Activated naive CD8-positive, alpha-beta T cell (primary cell): ENCODE results near the gene CCL17.
"Not testable (repeated sequence)": the region's sequence is repeated elsewhere in the genome, so short reads cannot be mapped to it uniquely, and the experiment has no call there.

Experiments
- H3K27ac Mint-ChIP-seq: one replicate; pipeline ENCODE4 v1.8.0; 2021; ENCODE audit warnings: mixed read lengths
- H3K27me3 Mint-ChIP-seq: one replicate; pipeline ENCODE4 v1.8.0; 2021; ENCODE audit warnings: mixed read lengths
- H3K36me3 Mint-ChIP-seq: one replicate; pipeline ENCODE4 v1.8.0; 2021; ENCODE audit warnings: mixed read lengths
- H3K4me1 Mint-ChIP-seq: one replicate; pipeline ENCODE4 v1.8.0; 2021; ENCODE audit warnings: low read depth, mixed read lengths
- H3K4me3 Mint-ChIP-seq: one replicate; pipeline ENCODE4 v1.8.0; 2021; ENCODE audit warnings: mild to moderate bottlenecking, mixed read lengths
- H3K9me3 Mint-ChIP-seq: one replicate; pipeline ENCODE4 v1.8.0; 2021; ENCODE audit warnings: low read depth, mixed read lengths

The CCL17 gene

GRCh38 chr16:57427824-57428223 lies 23.3 kb downstream of the CCL17 start:
- Mint-ChIP-seq H3K27me3 (no peaks in the 10 kb centered on the region), H3K27ac (no peak overlapping the region), H3K4me3 (no peak overlapping the region), H3K4me1 (peaks cover 6% of the 10 kb centered on the region), H3K9me3 (no peaks in the 10 kb centered on the region), H3K36me3 (peaks cover 10% of the 10 kb centered on the region)

- no peak overlapping the region for H3K4me3 Mint-ChIP-seq
- H3K27ac Mint-ChIP-seq: no peak overlapping the region
- H3K4me1 Mint-ChIP-seq: peaks cover 34% of the 10 kb centered on the region
- H3K36me3 Mint-ChIP-seq: peaks cover 19% of the 10 kb centered on the region
- H3K9me3 Mint-ChIP-seq: no peaks in the 10 kb centered on the region
- H3K27me3 Mint-ChIP-seq: no peaks in the 10 kb centered on the region
These were observed 26.4 kb downstream of the CCL17 start for GRCh38 chr16:57430955-57431354.

- Mint-ChIP-seq H3K36me3 (peaks cover 18% of the 10 kb centered on the region), H3K27ac (peak overlapping the region; percentile 83), H3K9me3 (no peaks in the 10 kb centered on the region), H3K4me3 (no peak overlapping the region), H3K4me1 (peaks cover 35% of the 10 kb centered on the region), H3K27me3 (no peaks in the 10 kb centered on the region)
These were observed 27.9 kb downstream of the CCL17 start for GRCh38 chr16:57432505-57432904.

GRCh38 chr16:57432989-57433388 lies 28.4 kb downstream of the CCL17 start:
- no peaks in the 10 kb centered on the region for H3K27me3 Mint-ChIP-seq
- H3K27ac Mint-ChIP-seq: peak overlapping the region; percentile 83
- peak overlapping the region; percentile 58 for H3K4me3 Mint-ChIP-seq

GRCh38 chr16:57434003-57434402 lies 29.4 kb downstream of the CCL17 start:
- Mint-ChIP-seq H3K27me3 (no peaks in the 10 kb centered on the region), H3K4me3 (peak overlapping the region; percentile 7), H3K36me3 (peaks cover 22% of the 10 kb centered on the region), H3K27ac (peak overlapping the region; percentile 83), H3K9me3 (no peaks in the 10 kb centered on the region), H3K4me1 (peaks cover 35% of the 10 kb centered on the region)

More at GRCh38 chr16:57432989-57433388, 28.4 kb downstream of the CCL17 start:
- Mint-ChIP-seq H3K36me3 (peaks cover 13% of the 10 kb centered on the region), H3K9me3 (no peaks in the 10 kb centered on the region), H3K4me1 (peaks cover 35% of the 10 kb centered on the region)

GRCh38 chr16:57435838-57436237 lies 31.3 kb downstream of the CCL17 start:
- H3K4me3 Mint-ChIP-seq: no peak overlapping the region
- peaks cover 33% of the 10 kb centered on the region for H3K36me3 Mint-ChIP-seq
- H3K4me1 Mint-ChIP-seq: peaks cover 37% of the 10 kb centered on the region
- peaks cover 4% of the 10 kb centered on the region for H3K9me3 Mint-ChIP-seq
- H3K27me3 Mint-ChIP-seq: no peaks in the 10 kb centered on the region
- H3K27ac Mint-ChIP-seq: peak overlapping the region; percentile 58

- H3K9me3 Mint-ChIP-seq, H3K27me3 Mint-ChIP-seq, H3K4me3 Mint-ChIP-seq, H3K27ac Mint-ChIP-seq: not testable (repeated sequence)
- Mint-ChIP-seq H3K4me1 (peaks cover 26% of the 10 kb centered on the region), H3K36me3 (peaks cover 33% of the 10 kb centered on the region)
These were observed 35.4 kb downstream of the CCL17 start for GRCh38 chr16:57439947-57440346.

- Mint-ChIP-seq H3K36me3 (peaks cover 30% of the 10 kb centered on the region), H3K4me1 (peaks cover 26% of the 10 kb centered on the region)
- H3K4me3 Mint-ChIP-seq, H3K27me3 Mint-ChIP-seq, H3K27ac Mint-ChIP-seq, H3K9me3 Mint-ChIP-seq: not testable (repeated sequence)
These were observed 36.0 kb downstream of the CCL17 start for GRCh38 chr16:57440551-57440950.

- peak overlapping the region; percentile 69 for H3K4me3 Mint-ChIP-seq
- peak overlapping the region; percentile 46 for H3K27ac Mint-ChIP-seq
- no peaks in the 10 kb centered on the region for H3K27me3 Mint-ChIP-seq
- H3K36me3 Mint-ChIP-seq: peaks cover 16% of the 10 kb centered on the region
- peaks cover 40% of the 10 kb centered on the region for H3K4me1 Mint-ChIP-seq
- H3K9me3 Mint-ChIP-seq: peaks cover 2% of the 10 kb centered on the region
These were observed 40.1 kb downstream of the CCL17 start for GRCh38 chr16:57444711-57445110.

GRCh38 chr16:57445510-57445909 lies 40.9 kb downstream of the CCL17 start:
- H3K4me1 Mint-ChIP-seq: peaks cover 42% of the 10 kb centered on the region
- peaks cover 8% of the 10 kb centered on the region for H3K36me3 Mint-ChIP-seq
- H3K27me3 Mint-ChIP-seq: no peaks in the 10 kb centered on the region
- H3K4me3 Mint-ChIP-seq: peak overlapping the region; percentile 67
- H3K9me3 Mint-ChIP-seq: no peaks in the 10 kb centered on the region
- H3K27ac Mint-ChIP-seq: no peak overlapping the region

- Mint-ChIP-seq H3K36me3 (peaks cover 1% of the 10 kb centered on the region), H3K4me1 (peaks cover 39% of the 10 kb centered on the region), H3K9me3 (no peaks in the 10 kb centered on the region), H3K27me3 (no peaks in the 10 kb centered on the region), H3K27ac (peak overlapping the region; percentile 91), H3K4me3 (peak overlapping the region; percentile 94)
These were observed 42.1 kb downstream of the CCL17 start for GRCh38 chr16:57446531-57447185.

GRCh38 chr16:57447186-57447962 lies 42.8 kb downstream of the CCL17 start, which contains the start of the genes CIAPIN1 and COQ9:
Gene CIAPIN1, minus strand, starts transcription at chr16:57447385. Its CDS starts 6,457 bp downstream, at chr16:57440928.
Gene COQ9, plus strand, starts transcription at chr16:57447479. Its CDS starts 27 bp downstream, at chr16:57447506.
- H3K36me3 Mint-ChIP-seq: no peaks in the 10 kb centered on the region
- H3K4me3 Mint-ChIP-seq: peak within 1 kb of the TSS; percentile 94
- peak within 1 kb of the TSS; percentile 91 for H3K27ac Mint-ChIP-seq
- H3K9me3 Mint-ChIP-seq: no peaks in the 10 kb centered on the region
- peaks cover 39% of the 10 kb centered on the region for H3K4me1 Mint-ChIP-seq
- H3K27me3 Mint-ChIP-seq: no peaks in the 10 kb centered on the region

GRCh38 chr16:57452021-57452420 lies 47.5 kb downstream of the CCL17 start:
- Mint-ChIP-seq H3K27ac (no peak overlapping the region), H3K36me3 (peaks cover 3% of the 10 kb centered on the region)

GRCh38 chr16:57462209-57462977 lies 57.8 kb downstream of the CCL17 start, which contains the start of gene POLR2C:
Gene POLR2C, plus strand, starts transcription at chr16:57462679. Its CDS starts 46 bp downstream, at chr16:57462725.
- Mint-ChIP-seq H3K27ac (peak within 1 kb of the TSS; percentile 100), H3K4me1 (peaks cover 30% of the 10 kb centered on the region), H3K27me3 (no peaks in the 10 kb centered on the region), H3K36me3 (peaks cover 8% of the 10 kb centered on the region), H3K4me3 (peak within 1 kb of the TSS; percentile 100), H3K9me3 (no peaks in the 10 kb centered on the region)

More at GRCh38 chr16:57452021-57452420, 47.5 kb downstream of the CCL17 start:
- peaks cover 14% of the 10 kb centered on the region for H3K4me1 Mint-ChIP-seq
- no peak overlapping the region for H3K4me3 Mint-ChIP-seq
- no peaks in the 10 kb centered on the region for H3K9me3 Mint-ChIP-seq
- no peaks in the 10 kb centered on the region for H3K27me3 Mint-ChIP-seq
